HG03175 (cell line): ENCODE results near the gene CARMIL3.

Experiments used
- ATAC-seq: cut with Tn5 transposase; IDR thresholded peaks from one replicate; pipeline ENCODE4 v1.9.1; 2021; ENCODE audit warnings: mild to moderate bottlenecking, moderate library complexity; ENCODE audit not compliant: unreplicated experiment

CARMIL3 gene

DNA sequence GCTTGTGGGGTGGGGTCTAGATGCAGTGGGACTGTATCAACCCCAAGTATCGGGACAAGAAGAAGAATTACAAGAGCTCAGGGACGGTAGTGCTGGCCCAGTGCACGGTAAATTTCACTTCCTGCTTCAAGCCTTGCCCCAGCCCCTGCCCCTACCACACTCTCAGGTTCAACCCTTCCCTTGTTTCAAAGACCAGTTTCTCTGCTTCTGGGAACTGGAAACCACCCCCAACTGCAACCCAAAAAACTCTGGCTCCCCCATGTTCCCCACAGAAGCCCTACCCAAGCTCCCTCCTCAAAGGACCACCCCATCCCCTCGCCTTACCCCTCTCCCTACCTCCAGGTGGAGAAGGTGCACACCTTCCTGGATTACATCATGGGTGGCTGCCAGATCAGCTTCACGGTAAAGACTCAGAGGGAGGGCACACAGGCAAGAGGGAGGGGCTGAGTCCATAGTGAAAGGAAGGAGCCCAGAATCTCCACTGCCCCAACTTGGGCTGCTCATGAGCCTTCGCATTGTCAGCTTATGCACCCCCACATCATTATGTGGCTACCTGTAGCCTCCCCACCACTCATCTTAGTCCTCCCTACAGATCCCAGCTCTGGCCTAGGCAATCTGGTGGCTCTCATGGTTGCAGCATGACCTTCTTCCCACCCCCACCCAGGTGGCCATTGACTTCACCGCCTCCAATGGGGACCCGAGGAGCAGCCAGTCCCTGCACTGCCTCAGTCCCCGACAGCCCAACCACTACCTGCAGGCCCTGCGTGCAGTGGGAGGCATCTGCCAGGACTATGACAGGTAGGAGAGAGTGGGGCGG is 23.9 kb downstream of the CARMIL3 start:
- no peak for ATAC-seq

DNA sequence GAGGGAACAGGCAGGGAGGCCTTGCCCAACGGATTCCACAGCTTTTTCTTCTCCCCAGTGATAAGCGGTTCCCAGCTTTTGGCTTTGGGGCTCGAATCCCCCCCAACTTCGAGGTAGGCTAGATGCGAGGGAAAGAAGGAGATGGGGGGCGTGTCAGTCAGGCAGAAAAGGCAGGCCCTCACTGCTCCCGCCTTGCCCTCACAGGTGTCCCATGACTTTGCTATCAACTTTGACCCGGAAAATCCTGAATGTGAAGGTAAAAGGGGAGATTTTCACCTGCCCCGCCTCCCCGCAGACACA is 24.4 kb downstream of the CARMIL3 start:
- no peak for ATAC-seq

DNA sequence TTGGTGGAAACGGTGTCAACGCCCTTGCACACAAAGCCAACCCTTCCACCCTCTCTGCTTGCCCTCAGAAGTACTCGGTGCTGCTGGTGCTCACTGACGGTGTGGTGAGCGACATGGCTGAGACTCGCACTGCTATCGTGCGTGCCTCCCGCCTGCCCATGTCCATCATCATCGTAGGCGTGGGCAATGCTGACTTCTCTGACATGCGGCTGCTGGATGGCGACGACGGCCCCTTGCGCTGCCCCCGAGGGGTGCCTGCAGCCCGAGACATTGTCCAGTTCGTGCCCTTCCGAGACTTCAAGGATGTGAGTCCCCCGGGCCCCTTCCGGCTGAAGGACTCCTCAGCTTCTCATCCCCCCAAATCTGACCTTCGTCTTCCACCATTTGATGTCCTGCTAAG is 25.3 kb downstream of the CARMIL3 start:
- ATAC-seq: no peak

DNA sequence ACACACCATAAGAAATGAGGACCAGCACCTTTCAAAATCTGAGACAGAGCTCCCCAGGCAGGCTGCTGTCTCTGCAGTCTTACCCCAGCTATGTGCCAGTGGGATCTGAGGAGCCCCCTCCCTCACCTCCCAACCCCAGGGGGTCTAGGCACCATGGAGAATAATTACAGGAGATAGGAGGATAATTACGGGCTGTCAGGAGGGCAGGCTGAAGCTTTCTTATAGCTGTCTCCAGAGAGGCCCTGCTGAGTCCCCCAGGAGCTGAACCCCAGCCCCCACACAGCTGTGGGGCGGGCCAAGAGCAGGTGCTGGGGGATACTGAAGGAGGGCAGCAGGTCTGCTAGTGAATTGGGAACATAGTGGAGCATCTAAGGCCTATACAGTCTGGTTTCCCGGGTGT is 26.3 kb downstream of the CARMIL3 start:
- no peak for ATAC-seq

DNA sequence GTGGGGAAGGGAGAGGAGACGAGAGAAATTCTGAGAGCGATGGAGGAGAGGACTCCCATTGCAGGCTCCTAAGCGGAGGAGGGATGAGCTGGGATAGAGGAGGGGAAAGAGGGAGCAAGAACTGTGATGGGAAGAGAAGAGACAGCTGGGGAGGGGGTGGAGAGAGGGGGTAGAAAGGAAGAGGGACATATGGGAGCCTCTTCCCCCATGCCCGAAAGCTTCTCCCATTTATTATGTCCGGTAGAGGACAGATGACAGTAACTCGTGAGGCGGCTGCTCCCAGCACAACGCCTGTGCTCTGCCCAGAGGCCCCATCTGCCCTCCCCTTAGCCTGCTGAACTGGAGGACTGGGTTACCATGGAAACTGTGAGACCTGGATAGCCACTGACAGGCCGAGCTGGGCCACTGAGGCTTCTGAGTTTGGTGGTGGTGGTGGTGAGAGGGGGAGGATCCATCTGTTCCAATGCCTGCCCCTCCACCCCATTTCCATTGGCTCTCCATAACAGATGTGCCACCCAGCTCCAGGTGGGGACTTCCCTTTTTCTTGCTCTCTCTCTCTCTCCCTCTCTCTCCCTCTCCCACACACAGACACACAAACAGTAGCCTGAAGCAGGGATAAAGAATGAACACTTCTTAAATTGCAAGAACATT is 27.8 kb downstream of the CARMIL3 start:
- ATAC-seq: no peak

DNA sequence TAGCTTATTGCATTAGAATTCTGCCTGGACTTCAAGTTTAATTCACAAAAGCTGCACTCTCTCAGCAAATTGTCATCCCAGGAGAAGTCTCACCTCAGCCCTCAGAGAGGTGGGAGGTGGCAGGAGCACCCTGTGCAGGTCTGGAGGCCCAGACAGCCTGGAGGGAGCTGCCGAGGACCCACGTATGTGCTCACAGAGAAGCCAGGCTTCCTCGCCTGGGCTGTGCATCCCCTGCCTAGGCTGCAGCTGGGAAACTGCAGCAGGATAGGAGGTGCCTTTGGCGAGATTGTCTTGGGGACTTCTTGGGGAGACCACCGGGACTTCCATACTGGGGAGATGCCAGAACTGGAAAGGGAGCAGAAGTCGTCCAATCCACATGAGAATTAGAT is 28.3 kb downstream of the CARMIL3 start:
- no peak for ATAC-seq

DNA sequence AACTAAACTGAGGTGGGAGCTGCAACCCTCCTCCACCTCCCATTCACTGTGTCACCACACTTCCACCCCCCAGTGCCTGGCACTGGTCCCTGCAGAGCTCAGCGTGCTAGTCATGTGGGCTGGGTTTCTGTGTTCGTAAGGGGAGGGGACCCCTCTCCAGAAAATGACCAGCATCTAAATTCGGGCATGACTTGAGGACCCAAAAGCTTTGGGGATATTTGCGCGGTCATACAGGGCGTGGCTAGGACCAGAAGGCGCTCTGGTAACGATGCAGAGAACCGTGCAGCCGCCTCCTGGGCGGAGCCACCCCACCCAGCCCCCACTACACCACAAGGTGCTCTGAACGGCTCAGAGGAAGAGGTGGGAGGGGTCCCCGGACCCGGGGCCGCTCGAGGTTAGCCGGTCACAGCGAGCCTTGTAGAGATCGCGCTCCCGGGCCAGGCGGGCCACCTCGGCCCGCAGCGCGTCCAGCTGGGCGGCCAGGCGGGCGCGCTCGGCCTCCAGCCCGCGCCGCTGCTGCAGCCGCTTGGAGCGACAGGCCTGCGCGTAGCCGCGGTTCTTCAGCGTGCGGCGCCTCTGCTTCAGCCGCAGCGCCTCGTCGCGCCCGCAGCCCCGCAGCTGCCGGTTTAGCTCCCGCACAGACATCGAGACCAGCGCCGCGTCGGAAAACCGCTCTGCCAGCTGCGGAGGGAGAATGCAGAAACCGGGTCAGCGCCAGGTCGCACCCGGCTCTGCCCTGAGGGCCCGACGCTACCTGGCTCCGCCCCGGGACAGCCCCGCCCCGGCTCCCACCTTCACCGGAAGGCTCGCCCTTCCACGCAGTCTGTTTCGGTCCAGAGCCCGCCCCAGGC is 29.3 kb downstream of the CARMIL3 start:
- ATAC-seq: peak; percentile 80

DNA sequence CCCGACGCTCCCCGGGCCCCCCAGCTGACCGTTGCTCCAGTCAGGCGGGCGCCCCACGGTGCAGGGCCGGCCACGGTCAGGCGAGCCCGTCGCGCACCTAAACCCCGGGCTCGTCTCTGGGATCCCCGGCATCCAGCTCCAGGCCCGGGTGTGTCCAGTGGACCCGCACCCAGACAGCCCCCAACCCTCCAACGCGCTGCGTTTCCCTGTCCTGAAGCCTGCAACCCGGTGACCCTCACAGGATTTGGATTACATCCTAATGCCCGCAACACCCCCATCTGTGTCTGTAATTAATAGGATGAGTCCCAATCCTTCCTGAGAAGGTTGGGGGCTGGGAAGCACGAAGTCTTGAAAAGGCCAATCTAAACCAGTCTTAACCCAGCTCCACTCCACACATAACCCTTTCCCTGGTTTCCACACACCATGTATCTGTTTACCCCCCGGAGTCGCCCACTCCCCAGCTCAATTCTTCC is 30.0 kb downstream of the CARMIL3 start:
- ATAC-seq: no peak

DNA sequence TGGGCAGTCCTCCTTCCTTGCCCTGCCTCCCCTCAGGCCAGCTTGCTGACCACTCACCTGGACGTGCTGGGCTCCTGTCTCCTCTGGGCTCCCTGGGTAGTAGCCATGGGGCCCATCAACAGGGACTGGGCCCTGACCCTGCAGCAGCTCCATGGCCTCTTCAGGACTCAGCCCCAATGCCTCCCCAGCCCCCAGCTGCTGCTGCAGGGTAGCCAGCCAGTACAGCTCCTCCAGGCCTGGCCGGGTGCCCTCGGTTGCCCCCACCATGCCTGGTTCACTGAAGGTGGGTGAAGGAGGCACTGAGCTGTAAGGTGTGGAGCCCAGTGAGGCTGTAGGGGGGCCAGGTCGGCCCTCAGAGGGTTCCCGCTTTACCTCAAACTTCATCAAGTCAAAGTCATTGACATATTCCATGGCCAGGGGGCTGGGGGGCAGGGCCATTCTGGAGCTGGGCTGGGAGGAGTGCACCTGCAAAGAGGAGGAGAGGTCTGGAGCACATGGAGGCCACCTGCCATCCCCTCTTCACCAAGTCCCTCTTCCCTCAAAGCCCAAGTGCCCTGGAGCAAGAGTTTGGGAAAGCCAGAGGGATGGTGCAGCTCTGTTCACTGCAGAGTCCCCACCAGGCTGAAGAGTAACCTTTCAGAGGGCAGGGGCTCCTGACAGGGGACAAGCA is 30.7 kb downstream of the CARMIL3 start:
- ATAC-seq: no peak

DNA sequence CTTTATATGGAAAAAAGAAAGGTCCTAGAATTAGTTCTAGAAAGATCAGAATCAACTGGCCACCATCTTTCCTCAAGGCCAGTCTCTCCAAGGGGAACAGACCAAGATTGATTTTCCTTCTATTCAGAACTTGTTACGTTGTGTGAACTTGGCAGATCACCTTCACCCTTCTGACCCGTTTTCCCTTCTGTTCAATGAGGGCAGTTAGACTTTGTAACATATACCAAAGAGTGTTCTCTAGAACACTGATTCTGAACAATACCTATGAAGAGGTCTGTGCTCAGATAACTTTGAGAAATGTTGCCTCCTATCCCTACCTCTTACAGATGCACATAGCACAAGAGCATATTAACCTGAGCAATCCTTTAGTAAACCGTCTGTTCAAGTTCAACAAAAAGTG is 31.7 kb downstream of the CARMIL3 start:
- ATAC-seq: no peak

DNA sequence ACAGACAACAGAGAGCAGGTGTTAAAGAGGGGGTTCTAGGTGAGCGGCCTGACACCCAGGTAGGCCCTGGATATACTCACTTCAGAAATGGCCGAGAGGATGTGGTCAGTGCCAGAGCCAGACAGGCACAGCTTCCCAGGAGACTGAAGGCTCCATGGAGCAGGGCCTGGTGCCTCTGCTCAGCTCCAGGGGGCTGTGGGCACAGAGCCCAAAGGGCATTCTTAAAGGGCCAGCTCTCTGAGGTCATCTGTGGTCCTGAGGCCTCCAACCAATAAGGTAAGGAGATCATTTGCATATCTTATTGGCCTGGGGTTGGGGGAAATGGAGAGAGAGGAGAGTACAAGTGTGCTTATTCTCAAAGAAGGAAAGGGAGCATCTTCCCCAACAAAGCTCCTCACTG is 32.6 kb downstream of the CARMIL3 start:
- ATAC-seq: no peak

DNA sequence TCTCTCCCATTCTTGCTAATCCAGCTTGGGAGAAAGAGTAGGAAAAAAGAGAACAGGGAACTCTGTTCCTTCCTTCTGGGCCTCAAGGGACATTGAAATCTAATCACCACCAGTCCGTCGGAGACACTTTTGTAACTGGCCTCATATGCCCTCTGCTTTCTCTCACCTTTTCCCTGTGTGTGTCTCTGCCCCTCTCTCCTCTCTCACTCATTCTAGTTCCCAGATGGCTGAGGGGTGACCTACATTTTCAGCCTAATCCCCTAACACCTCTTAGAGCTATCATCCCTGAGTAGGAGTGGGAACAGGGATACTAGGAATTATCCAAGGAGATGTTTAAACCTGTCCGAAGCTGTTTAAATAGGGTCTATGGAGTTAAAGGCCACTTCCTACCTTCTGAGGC is 33.4 kb downstream of the CARMIL3 start:
- no peak for ATAC-seq

DNA sequence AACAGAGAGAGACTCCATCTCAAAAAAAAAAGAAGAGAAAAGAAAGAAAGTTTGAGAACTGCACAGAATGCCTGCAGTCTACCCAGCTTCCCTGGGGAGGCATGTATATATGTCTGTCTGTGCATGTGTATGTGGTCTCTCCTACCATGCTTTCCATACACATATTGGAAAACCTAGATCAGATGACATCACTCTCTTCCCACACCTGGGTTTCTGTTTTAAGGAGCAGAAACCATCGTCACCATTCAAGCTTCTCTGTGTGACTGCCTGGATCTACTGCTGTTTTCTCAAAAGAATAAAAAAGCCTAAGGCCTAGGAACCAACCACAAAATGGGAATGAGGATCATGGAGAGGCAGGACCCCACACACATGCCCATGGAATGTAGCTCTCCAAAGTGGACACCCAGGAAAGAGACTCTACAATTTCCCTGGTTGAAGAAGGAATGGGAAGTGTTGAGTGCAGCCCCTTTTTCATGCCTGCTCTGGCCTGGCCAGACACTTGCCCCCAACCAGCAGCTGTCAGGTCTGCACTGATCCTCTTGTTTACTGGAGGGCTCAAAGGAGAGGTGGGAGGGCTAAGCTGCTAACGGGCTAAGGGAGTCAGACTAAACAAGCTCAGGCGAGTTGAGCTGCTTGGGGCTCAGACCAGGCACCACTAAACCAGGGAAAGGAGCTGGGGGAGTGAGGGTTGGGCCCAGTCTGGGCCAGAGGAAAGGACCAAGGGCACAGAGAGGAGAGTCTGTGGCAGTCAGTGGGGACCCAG is 34.6 kb downstream of the CARMIL3 start:
- ATAC-seq: no peak

DNA sequence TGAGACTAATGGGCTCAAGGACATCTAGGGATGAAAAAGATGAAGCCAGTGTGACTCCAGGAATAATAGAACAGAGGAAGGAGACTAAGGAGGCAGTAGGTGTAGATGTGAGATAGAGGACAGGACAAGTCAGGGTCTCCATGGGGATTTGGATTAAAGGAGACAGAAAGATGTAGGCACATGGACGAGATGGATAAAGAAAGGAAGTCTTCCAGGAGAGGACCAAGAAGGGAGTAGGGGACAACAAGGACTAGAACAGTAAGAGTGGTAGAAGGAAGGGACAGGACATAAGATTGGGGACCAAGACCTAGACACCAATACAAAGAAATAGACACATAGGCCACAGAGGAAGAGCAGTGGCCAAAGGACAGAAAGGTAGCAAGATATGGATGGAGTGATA is 35.2 kb downstream of the CARMIL3 start:
- no peak for ATAC-seq

DNA sequence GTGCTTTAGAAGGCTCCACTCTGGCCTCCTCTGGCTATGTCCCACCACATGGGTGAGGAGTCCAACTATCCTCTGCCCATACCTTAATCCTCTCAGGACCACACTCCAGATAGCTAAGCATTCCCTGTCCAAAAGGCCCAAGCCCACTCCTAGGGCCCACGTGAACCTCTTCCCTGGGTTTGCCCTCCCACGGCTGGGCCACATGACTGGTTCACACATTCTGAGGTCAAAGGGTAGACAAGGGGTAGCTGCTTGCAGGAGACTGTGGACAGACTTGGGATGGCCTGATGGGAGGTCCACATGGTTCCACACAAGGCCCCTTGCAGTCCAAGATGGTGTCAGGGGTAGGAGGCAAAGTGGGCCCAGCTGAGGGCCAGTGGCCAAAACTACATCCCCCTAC is 36.3 kb downstream of the CARMIL3 start:
- ATAC-seq: no peak

DNA sequence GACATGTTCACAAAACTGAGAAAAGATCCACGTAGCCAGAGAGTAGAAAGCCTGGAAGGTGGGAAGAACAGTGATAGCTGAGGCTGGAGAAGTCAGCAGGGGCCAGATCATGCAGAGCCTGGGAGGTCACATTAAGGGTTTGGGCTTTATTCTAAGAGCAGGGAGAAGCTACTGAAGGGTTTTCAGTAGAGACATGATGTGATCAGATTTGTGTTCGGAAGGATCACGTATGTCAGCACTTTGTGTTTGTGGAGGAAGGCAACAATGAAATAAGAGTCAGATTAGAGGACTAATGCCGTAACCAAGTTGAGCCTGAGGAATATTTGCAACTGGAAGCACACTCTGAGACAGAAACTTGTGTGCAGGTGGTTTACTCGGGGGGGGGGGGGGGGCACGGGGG is 38.1 kb downstream of the CARMIL3 start:
- no peak for ATAC-seq

DNA sequence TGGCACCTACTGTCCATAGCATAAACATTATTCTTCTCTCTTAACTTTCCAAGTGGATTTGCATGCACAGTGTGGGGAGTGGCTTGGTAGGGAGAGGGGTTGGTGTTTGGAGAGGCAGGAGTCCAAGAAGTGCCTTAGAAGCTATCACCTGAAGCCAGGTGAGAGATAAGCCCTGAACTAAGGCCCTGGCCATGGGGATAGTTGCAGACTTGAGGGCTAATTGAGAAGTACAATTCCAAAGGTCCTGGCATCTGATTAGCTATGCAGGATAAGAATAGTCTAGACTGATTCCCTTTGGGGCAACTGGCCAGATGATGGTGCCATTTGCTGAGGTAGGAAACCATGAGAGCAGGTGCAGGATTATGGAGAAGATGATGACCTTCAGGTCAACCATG is 40.3 kb downstream of the CARMIL3 start:
- no peak for ATAC-seq

DNA sequence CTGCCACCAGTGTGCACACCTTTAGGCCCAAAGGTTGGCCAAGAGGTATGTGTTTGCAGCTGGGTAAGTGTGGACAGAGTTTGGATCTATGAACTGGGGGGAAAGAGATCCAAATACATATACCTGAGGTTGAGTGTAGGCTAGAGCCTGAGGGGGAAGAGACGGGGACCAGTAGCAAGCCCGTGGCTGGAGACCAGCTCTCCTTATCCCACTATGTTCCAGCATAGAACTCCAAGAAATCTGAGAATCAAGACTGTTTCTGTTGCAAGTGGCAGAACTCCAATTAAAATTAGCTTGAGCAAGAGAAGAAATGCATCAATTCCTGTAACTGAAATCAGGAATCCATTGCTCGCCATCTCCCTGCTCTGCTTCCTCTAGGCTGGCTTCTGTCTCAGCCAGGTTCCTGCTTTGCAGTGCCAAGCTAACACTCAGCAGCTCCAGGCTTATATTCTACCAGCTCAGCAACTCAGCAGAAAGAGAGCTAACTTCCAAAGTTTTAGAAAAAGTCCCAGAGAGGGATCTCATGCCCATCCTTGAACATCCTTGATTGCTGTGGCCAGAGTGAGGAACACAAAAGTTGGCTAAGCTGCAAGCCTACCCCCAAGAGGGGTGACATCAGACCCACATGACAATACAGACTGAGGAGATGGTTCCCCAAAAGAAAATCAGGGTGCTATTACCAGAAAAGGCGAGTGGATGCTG is 40.8 kb downstream of the CARMIL3 start:
- no peak for ATAC-seq

DNA sequence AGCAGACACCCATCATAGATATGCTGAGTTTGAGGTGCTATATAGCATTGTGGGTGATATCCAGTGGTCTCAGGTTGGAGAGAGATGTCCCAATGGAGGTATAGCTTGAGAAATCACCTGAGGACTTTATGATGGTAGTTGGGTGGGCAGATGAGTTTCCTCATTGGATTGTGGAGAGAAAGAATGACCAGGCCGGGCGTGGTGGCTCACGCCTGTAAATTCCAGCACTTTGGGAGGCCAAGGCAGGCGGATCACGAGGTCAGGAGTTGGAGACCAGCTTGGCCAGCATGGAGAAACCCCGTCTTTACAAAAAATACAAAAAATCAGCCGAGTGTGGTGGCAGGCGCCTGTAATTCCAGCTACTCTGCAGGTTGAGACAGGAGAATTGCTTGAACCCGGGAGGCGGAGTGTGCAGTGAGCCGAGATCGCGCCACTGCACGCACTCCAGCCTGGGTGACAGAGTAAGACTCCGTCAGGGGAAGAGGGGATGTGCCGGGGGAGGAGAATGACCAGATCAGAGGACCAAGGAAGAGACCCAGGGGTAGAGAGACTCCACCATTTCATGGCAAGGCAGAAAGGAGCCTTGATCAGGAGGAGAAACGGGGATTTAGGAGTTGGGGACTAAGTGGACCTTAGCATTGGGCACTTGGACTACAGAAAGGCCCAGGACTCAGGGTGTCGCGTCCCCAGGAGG is 41.5 kb downstream of the CARMIL3 start:
- no peak for ATAC-seq
